Measurements from ENCODE around the gene H1-8.

The H1-8 gene

DNA sequence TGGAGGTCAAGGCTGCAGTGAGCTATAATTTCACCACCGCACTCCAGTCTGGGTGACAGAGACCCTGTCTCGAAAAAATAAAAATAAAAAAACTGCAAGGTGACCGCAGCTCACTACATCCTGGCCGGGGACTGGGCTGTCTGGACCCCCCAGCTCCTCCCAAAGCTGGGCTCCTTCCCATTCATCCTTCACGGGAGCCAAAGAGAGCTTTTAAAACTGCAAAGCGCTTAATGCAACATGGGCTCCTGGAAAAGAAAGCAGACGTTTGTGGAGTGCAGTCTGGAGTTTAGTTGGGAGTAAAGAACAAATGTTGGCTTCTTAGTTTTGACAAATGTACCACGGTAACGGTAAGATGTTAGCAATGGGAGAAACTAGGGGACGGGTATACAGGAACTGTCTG, 51.4 kb downstream of the H1-8 start:
- Histone ChIP-seq H3F3A (ENCODE audit: insufficient read depth) (no peaks in the 10 kb centered on the region), H2AFZ (ENCODE audit: low read depth, low read length, severe bottlenecking) (no peak overlapping the region), H3K9ac (ENCODE audit: low read length) (no peak overlapping the region), H3K4me2 (ENCODE audit: low read depth, low read length, poor library complexity, severe bottlenecking) (no peak overlapping the region), H3K79me2 (ENCODE audit: insufficient read depth, low read length) (no peaks in the 10 kb centered on the region), H3K9me3 (ENCODE audit: insufficient read depth, low read length) (no peaks in the 10 kb centered on the region), H4K20me1 (ENCODE audit: low read depth, low read length) (no peaks in the 10 kb centered on the region), H3K36me3 (ENCODE audit: low read length) (no peaks in the 10 kb centered on the region), H3K27me3 (ENCODE audit: low read length) (no peaks in the 10 kb centered on the region), H3K9me2 (replicated peaks; ENCODE audit: insufficient read depth, low read length) (no peaks in the 10 kb centered on the region), H3K4me3 (ENCODE audit: insufficient read depth, low read length, poor library complexity, severe bottlenecking) (no peak overlapping the region), H3K27ac (ENCODE audit: low read depth, low read length) (no peak overlapping the region)
- TF ChIP-seq, protein P1, sequence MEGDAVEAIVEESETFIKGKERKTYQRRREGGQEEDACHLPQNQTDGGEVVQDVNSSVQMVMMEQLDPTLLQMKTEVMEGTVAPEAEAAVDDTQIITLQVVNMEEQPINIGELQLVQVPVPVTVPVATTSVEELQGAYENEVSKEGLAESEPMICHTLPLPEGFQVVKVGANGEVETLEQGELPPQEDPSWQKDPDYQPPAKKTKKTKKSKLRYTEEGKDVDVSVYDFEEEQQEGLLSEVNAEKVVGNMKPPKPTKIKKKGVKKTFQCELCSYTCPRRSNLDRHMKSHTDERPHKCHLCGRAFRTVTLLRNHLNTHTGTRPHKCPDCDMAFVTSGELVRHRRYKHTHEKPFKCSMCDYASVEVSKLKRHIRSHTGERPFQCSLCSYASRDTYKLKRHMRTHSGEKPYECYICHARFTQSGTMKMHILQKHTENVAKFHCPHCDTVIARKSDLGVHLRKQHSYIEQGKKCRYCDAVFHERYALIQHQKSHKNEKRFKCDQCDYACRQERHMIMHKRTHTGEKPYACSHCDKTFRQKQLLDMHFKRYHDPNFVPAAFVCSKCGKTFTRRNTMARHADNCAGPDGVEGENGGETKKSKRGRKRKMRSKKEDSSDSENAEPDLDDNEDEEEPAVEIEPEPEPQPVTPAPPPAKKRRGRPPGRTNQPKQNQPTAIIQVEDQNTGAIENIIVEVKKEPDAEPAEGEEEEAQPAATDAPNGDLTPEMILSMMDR (IDR thresholded peaks at IDR 0.05; ENCODE audit: insufficient read depth, low read length, poor library complexity, severe bottlenecking) = no peak
- TF ChIP-seq EZH2phosphoT487 (conservative IDR thresholded peaks at IDR 0.05; ENCODE audit: low read length) = no peak

DNA sequence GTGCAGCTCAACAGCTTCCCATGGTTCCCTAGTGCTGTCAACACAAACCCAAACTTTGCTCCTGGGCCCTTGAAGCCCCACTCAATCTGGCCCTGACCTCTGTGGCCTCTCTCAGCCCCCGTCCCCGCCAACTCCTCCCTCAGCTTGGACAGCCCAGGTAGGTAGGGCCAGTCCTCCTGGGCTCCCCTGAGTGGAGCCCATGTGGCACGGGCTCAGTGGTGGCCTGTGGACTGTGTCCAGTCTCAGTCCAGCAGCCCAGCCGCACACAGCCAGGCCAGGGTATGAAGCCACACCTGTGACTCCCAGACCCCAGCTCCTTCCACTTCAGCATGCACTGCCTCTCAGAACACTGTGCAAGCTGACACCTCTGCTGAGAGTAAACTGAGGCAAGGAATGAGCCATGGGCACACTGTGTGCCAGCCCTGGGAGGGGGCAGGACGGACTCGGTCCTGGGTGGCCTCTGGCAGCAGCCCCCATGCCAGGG, 52.0 kb downstream of the H1-8 start:
- Histone ChIP-seq H3K27ac (ENCODE audit: low read depth, low read length) (no peak overlapping the region), H3K9me2 (replicated peaks; ENCODE audit: insufficient read depth, low read length) (no peaks in the 10 kb centered on the region), H3K79me2 (ENCODE audit: insufficient read depth, low read length) (no peaks in the 10 kb centered on the region), H3K9ac (ENCODE audit: low read length) (no peak overlapping the region), H2AFZ (ENCODE audit: low read depth, low read length, severe bottlenecking) (no peak overlapping the region), H4K20me1 (ENCODE audit: low read depth, low read length) (no peaks in the 10 kb centered on the region), H3K9me3 (ENCODE audit: insufficient read depth, low read length) (no peaks in the 10 kb centered on the region), H3F3A (ENCODE audit: insufficient read depth) (no peaks in the 10 kb centered on the region), H3K27me3 (ENCODE audit: low read length) (no peaks in the 10 kb centered on the region), H3K4me2 (ENCODE audit: low read depth, low read length, poor library complexity, severe bottlenecking) (no peak overlapping the region), H3K4me3 (ENCODE audit: insufficient read depth, low read length, poor library complexity, severe bottlenecking) (no peak overlapping the region), H3K36me3 (ENCODE audit: low read length) (no peaks in the 10 kb centered on the region)
- TF ChIP-seq, protein P1 (IDR thresholded peaks at IDR 0.05; ENCODE audit: insufficient read depth, low read length, poor library complexity, severe bottlenecking) = no peak
- TF ChIP-seq EZH2phosphoT487 (conservative IDR thresholded peaks at IDR 0.05; ENCODE audit: low read length) = no peak

DNA sequence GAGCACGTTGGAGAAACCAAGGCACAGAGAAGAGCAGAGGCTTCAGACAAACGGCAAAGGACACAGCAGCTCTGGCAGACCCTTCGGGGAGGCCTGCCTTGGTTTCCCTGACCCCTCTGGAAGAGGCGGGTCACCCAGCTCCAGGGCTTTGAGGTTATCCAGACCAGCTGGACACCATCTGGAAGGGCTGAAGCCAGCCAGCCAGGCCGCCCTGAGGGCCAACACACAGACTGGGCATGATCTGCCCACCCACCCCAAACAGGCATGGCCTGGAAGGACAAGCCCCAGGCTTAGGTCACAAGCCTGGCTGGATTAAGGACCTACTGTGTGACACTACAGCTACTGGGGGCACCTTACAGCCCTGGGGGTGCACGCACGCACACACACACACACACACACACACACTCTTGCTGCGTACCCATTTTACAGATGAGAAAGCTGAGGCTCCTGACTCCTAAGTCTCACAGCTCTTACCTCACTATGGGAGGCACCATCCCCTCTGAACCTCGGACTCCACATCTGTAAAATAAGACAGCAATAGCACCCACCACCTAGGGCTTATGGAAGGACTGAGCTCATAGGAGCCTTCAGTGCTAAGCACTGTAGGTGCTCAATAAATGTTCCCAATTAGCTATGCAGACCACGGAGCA, 52.7 kb downstream of the H1-8 start:
- Histone ChIP-seq H3K4me3 (ENCODE audit: insufficient read depth, low read length, poor library complexity, severe bottlenecking) (no peak overlapping the region), H3K27ac (ENCODE audit: low read depth, low read length) (no peak overlapping the region), H3F3A (ENCODE audit: insufficient read depth) (no peaks in the 10 kb centered on the region), H3K79me2 (ENCODE audit: insufficient read depth, low read length) (no peaks in the 10 kb centered on the region), H3K9ac (ENCODE audit: low read length) (no peak overlapping the region), H3K27me3 (ENCODE audit: low read length) (no peaks in the 10 kb centered on the region), H3K4me2 (ENCODE audit: low read depth, low read length, poor library complexity, severe bottlenecking) (no peak overlapping the region), H3K9me2 (replicated peaks; ENCODE audit: insufficient read depth, low read length) (no peaks in the 10 kb centered on the region), H3K36me3 (ENCODE audit: low read length) (no peaks in the 10 kb centered on the region), H4K20me1 (ENCODE audit: low read depth, low read length) (no peaks in the 10 kb centered on the region), H3K9me3 (ENCODE audit: insufficient read depth, low read length) (no peaks in the 10 kb centered on the region), H2AFZ (ENCODE audit: low read depth, low read length, severe bottlenecking) (no peak overlapping the region)
- TF ChIP-seq, protein P1 (IDR thresholded peaks at IDR 0.05; ENCODE audit: insufficient read depth, low read length, poor library complexity, severe bottlenecking) = no peak
- no peak for TF ChIP-seq EZH2phosphoT487 (conservative IDR thresholded peaks at IDR 0.05; ENCODE audit: low read length)

Data from SU-DHL-6 (cell line).